GM12878 (cell line): ENCODE measurements around the gene HHAT. TPM values are rescaled to one million over a fixed set of nuclear protein-coding genes. Genes with fewer than 3 reads are reported as not detected.

ENCODE experiments used
- ATAC-seq: fragments of 200-7000 bp; cut with Tn5 transposase; 3 replicates; pipeline ENCODE4 v1.9.1; 2020; ENCODE audit warnings: mild to moderate bottlenecking, moderate library complexity
- BruUV-seq: library from RNA; stranded (reverse); fragments of 400-500 nt; replicated peaks from 2 replicates; lab custom pipeline; 2021; lab: Mats Ljungman, UMichigan
- CTCF ChIA-PET: fragments of 300-600 bp; sonication (Branson Sonifier 250); formaldehyde crosslinking; extraction: SDS; loops from one replicate; lab custom pipeline; 2021; ENCODE audit warnings: inconsistent platforms; lab: Yijun Ruan, JAX
- POLR2A ChIA-PET: fragments of 350-600 bp; formaldehyde crosslinking; extraction: SDS; loops from one replicate; lab custom pipeline; 2021; ENCODE audit warnings: inconsistent platforms; lab: Charles Lee
- RAD21 ChIA-PET: fragments of 300-600 bp; sonication (Branson Sonifier 250); formaldehyde crosslinking; loops from one replicate; lab custom pipeline; 2023; ENCODE audit warnings: antibody characterized with exemption; ENCODE audit not compliant: unreplicated experiment; lab: Charles Lee
- SMC1A ChIA-PET: fragments of 300-600 bp; sonication (Branson Sonifier 250); formaldehyde crosslinking; loops from one replicate; lab custom pipeline; 2023; ENCODE audit not compliant: unreplicated experiment, uncharacterized antibody; lab: Charles Lee
- DNase-seq: peaks from one replicate; pipeline ENCODE4 v3.0.0-alpha.2; 2011; ENCODE audit warnings: low read depth, low spot score
- FAIRE-seq: peaks from 3 replicates; lab custom pipeline; 2011; peaks lifted over from hg19 to GRCh38; lab: Jason Lieb, UNC
- H2AFZ ChIP-seq: 2 replicates; pipeline ENCODE4 v1.6.0; 2011; ENCODE audit warnings: low read depth, low read length, control low read depth; ENCODE audit not compliant: control insufficient read depth
- H3K27ac ChIP-seq: 2 replicates; pipeline ENCODE4 v1.5.1; 2011; ENCODE audit warnings: control low read depth; ENCODE audit not compliant: control insufficient read depth, insufficient read depth
- H3K27me3 ChIP-seq, 2 experiments: replicated peaks in 1 of 2; 2 replicates each; pipeline versions ENCODE4 v1.6.0 to v1.6.1; 2011; ENCODE audit warnings: low read length in 1 of 2; ENCODE audit not compliant: control insufficient read depth in 2 of 2, insufficient read depth in 2 of 2
- H3K36me3 ChIP-seq, 2 experiments: 2 replicates each; pipeline ENCODE4 v1.5.1; 2011; ENCODE audit warnings: low read length in 1 of 2; ENCODE audit not compliant: control insufficient read depth in 2 of 2, insufficient read depth in 2 of 2
- H3K4me1 ChIP-seq: 2 replicates; pipeline ENCODE4 v1.6.1; 2011; ENCODE audit warnings: mild to moderate bottlenecking, low read length, moderate library complexity, mixed read lengths; ENCODE audit not compliant: control insufficient read depth, insufficient read depth
- H3K4me2 ChIP-seq: 2 replicates; pipeline ENCODE4 v1.6.0; 2011; ENCODE audit warnings: control low read depth; ENCODE audit not compliant: control insufficient read depth, insufficient read depth
- H3K4me3 ChIP-seq: fragments of 200-600 bp; sonication (generic); 2 replicates; pipeline ENCODE4 v1.5.1; 2016
- H3K79me2 ChIP-seq: 2 replicates; pipeline ENCODE4 v1.6.0; 2011; ENCODE audit warnings: low read length; ENCODE audit not compliant: control insufficient read depth, insufficient read depth
- H3K9ac ChIP-seq: 2 replicates; pipeline ENCODE4 v1.8.0; 2011; ENCODE audit warnings: low read length, control low read depth, mixed read lengths; ENCODE audit not compliant: control insufficient read depth, insufficient read depth
- H3K9me3 ChIP-seq: replicated peaks from 3 replicates; pipeline ENCODE4 v1.5.1; 2011; ENCODE audit warnings: mild to moderate bottlenecking, low read length; ENCODE audit not compliant: control insufficient read depth, insufficient read depth
- H4K20me1 ChIP-seq: 2 replicates; pipeline ENCODE4 v1.6.0; 2011; ENCODE audit not compliant: control insufficient read depth, insufficient read depth
- BCLAF1 ChIP-seq: fragments of 450-650 bp; IDR thresholded peaks from 2 replicates; pipeline ENCODE4 v1.6.1; 2017; ENCODE audit warnings: antibody characterized with exemption, mild to moderate bottlenecking, moderate library complexity
- CHD1 ChIP-seq: IDR thresholded peaks from 2 replicates; pipeline ENCODE4 v1.6.1; 2012; ENCODE audit warnings: low read depth, low read length, improper control_type of control experiment
- E4F1 ChIP-seq: fragments of 450-650 bp; IDR thresholded peaks from 2 replicates; pipeline ENCODE4 v1.6.1; 2018; ENCODE audit warnings: borderline replicate concordance, mild to moderate bottlenecking; ENCODE audit not compliant: partially characterized antibody
- IKZF2 ChIP-seq, 2 experiments: fragments of 450-650 bp; IDR thresholded peaks; 2 replicates each; pipeline ENCODE4 v1.6.1; 2017; ENCODE audit warnings: mild to moderate bottlenecking in 2 of 2, moderate library complexity in 2 of 2
- MAX ChIP-seq: IDR thresholded peaks from 2 replicates; pipeline ENCODE4 v1.6.1; 2012; ENCODE audit warnings: low read depth, low read length, improper control_type of control experiment
- MYC ChIP-seq: IDR thresholded peaks from 2 replicates; pipeline ENCODE4 v1.6.1; 2011; ENCODE audit warnings: mild to moderate bottlenecking, low read length, moderate library complexity, inconsistent platforms; ENCODE audit not compliant: insufficient read depth, insufficient replicate concordance, insufficient read length, severe bottlenecking
- NFYB ChIP-seq: IDR thresholded peaks from 2 replicates; pipeline ENCODE4 v1.6.1; 2011; ENCODE audit warnings: low read depth, mild to moderate bottlenecking, low read length, improper control_type of control experiment, moderate library complexity; ENCODE audit not compliant: insufficient read depth
- NR2C1 ChIP-seq: fragments of 450-650 bp; IDR thresholded peaks from 2 replicates; pipeline ENCODE4 v1.6.1; 2017; ENCODE audit warnings: antibody characterized with exemption, mild to moderate bottlenecking, moderate library complexity
- NR2F1 ChIP-seq: fragments of 450-650 bp; conservative IDR thresholded peaks from 2 replicates; pipeline ENCODE4 v1.6.1; 2017; ENCODE audit warnings: mild to moderate bottlenecking
- PAX5 ChIP-seq: IDR thresholded peaks from 2 replicates; pipeline ENCODE4 v1.6.1; 2011; ENCODE audit warnings: low read depth, low read length, borderline replicate concordance
- RFX5 ChIP-seq: IDR thresholded peaks from 2 replicates; pipeline ENCODE4 v1.6.1; 2011; ENCODE audit warnings: low read depth, low read length, improper control_type of control experiment
- SMARCA5 ChIP-seq: fragments of 450-650 bp; IDR thresholded peaks from 2 replicates; pipeline ENCODE4 v1.6.1; 2017; ENCODE audit warnings: mild to moderate bottlenecking
- YBX1 ChIP-seq: fragments of 450-650 bp; IDR thresholded peaks from 2 replicates; pipeline ENCODE4 v1.6.1; 2016; ENCODE audit warnings: antibody characterized with exemption
- ZBTB4 ChIP-seq: fragments of 450-650 bp; formaldehyde crosslinking; IDR thresholded peaks from 2 replicates; pipeline ENCODE4 v1.4.0; 2022; ENCODE audit warnings: mild to moderate bottlenecking, moderate library complexity
- WGBS: methylation state at CpG from one replicate; pipeline ENCODE4 v1.1.6; 2016; ENCODE audit warnings: low lambda C conversion rate; ENCODE audit not compliant: insufficient replicate concordance, insufficient coverage; ENCODE audit errors: missing lambda C conversion rate; 5-methylcytosine and 5-hydroxymethylcytosine counted together
- in situ Hi-C: fragments of 300-500 bp; cut with MboI; formaldehyde crosslinking; loops from 9 replicates; pipeline ENCODE4 v1.14.3; 2018; ENCODE audit warnings: mixed read lengths
- intact Hi-C: fragments of 100-400 bp; cut with micrococcal nuclease; formaldehyde crosslinking; loops from one replicate; pipeline ENCODE4 v1.14.2; 2022; ENCODE audit not compliant: unreplicated experiment
- polyA plus RNA-seq, 11 experiments: library from polyadenylated mRNA; depleted of rRNA in 4 of 11; unstranded in 6 of 11; stranded (reverse) in 5 of 11; fragments of >200 nt; fragmentation: Nextera tagmentation in 4 of 11; fragmentation: Illumina TruSeq in 1 of 11; extraction: Ambion mirVana in 4 of 11; extraction: Trizol in 1 of 11; gene quantifications; 1 replicate in 1 of 11; 2 replicates in 10 of 11; pipeline versions ENCODE4 v1.2.1 to v1.2.3, GENCODE V29; 2011 to 2016; ENCODE audit warnings: inconsistent platforms in 2 of 11, missing spikeins in 2 of 11, low read depth in 1 of 11
- total RNA-seq, 4 experiments: library from RNA; depleted of rRNA in 3 of 4; stranded (reverse); fragments of >200 nt in 3 of 4; fragmentation: Illumina TruSeq in 1 of 4; extraction: Trizol in 1 of 4; gene quantifications; 2 replicates each; pipeline versions ENCODE4 v1.2.1 to v1.2.3, GENCODE V29; 2013 to 2021

Gene HHAT
- total and polyA plus RNA-seq, 10 of the 15 experiments (the other 5 are each of a cell fraction or from before 2014, with no cell fraction given) = 1.2 to 37.6 (median 2.6) TPM

- Histone ChIP-seq H3K27me3 (no peaks in the 10 kb centered on the region), H3K4me3 (no peak overlapping the region), H3K4me2 (no peak overlapping the region), H3K9ac (no peak overlapping the region), H3K36me3 (no peaks in the 10 kb centered on the region), H2AFZ (no peak overlapping the region), H3K4me1 (no peaks in the 10 kb centered on the region), H3K79me2 (no peaks in the 10 kb centered on the region), H3K9me3 (no peaks in the 10 kb centered on the region), H3K27ac (no peak overlapping the region), H4K20me1 (no peaks in the 10 kb centered on the region; the same call in 1 of the 2 replicates)
- intact Hi-C loops (no loop called here), in situ Hi-C loops (no loop called here)
- ATAC-seq (no peak), FAIRE-seq (no peak), DNase-seq (no peak)
- RAD21 ChIA-PET = no interaction called here
- POLR2A ChIA-PET = no interaction called here
- WGBS = 75% methylated on average over 5 of the region's 5 CpGs
- BruUV-seq = no TSS peak
- CTCF ChIA-PET = interaction anchor here (0.6 kb wide), 1 partner anchor 209 kb away, joined by 3 read pairs; no protein-coding TSS in a partner anchor
- SMC1A ChIA-PET = no interaction called here
- no peak for TF ChIP-seq NR2C1
- TF ChIP-seq NFYB = no peak
- TF ChIP-seq E4F1 = no peak
- TF ChIP-seq BCLAF1 = no peak
- no peak for TF ChIP-seq ZBTB4 (CRISPR knock-in tag)
- TF ChIP-seq NR2F1 = no peak
- TF ChIP-seq MAX = no peak
- no peak for TF ChIP-seq CHD1
- TF ChIP-seq MYC = no peak
- no peak for TF ChIP-seq SMARCA5
- TF ChIP-seq RFX5 = no peak
- no peak for TF ChIP-seq YBX1
- TF ChIP-seq PAX5 = no peak
- TF ChIP-seq IKZF2 (IDR thresholded peaks at IDR 0.05) = no peak
Measured at GRCh38 chr1:210554382-210554781, 225.7 kb downstream of the HHAT start.
